GM12873 (cell line): ENCODE results near the gene RPS6KA2.

ENCODE experiments used
- TF ChIP-seq, protein P1 (sequence below): IDR thresholded peaks from 2 replicates; pipeline ENCODE4 v1.5.1; 2012; ENCODE audit warnings: low read depth, mild to moderate bottlenecking, moderate library complexity, low read length, control low read depth; ENCODE audit not compliant: insufficient read depth; ENCODE audit errors: missing control alignments

RPS6KA2 gene

DNA sequence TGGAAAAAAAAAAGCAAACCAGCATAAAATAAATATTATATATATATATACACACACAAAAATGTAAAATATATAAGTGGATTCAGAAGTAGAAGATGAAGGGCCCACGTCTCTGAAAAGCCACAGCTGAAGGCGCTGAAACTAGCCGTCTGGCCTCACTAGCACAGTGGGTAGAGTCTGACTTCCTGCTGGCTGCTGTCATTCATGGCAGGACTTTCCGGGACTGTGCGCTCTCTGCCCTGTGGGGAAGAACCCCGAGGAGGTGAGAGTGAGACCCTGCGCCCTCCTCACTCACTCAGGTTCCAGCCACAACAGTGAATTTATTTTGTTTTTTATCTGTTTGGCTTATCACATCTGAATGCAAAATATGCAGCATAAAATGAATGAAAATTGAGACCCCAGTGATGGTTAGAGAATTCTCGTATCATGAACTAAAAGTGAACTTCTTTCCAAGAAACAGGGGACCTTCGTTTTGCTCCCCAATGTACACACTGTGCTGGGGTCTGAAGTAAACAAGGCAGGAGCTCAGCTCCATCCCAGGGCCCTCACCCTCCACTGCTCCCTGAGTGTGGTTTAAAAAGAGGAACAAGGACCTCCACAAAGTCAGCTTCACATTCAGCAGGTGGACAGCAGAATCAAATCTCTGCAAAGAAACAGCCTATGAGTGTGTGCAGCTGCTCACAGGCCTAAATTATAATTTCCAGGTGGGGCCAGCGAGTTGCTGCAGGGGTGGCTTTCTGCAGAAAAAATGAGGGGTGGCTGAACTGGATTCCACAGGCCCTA is 39.2 kb downstream of the RPS6KA2 start:
- TF ChIP-seq, protein P1, sequence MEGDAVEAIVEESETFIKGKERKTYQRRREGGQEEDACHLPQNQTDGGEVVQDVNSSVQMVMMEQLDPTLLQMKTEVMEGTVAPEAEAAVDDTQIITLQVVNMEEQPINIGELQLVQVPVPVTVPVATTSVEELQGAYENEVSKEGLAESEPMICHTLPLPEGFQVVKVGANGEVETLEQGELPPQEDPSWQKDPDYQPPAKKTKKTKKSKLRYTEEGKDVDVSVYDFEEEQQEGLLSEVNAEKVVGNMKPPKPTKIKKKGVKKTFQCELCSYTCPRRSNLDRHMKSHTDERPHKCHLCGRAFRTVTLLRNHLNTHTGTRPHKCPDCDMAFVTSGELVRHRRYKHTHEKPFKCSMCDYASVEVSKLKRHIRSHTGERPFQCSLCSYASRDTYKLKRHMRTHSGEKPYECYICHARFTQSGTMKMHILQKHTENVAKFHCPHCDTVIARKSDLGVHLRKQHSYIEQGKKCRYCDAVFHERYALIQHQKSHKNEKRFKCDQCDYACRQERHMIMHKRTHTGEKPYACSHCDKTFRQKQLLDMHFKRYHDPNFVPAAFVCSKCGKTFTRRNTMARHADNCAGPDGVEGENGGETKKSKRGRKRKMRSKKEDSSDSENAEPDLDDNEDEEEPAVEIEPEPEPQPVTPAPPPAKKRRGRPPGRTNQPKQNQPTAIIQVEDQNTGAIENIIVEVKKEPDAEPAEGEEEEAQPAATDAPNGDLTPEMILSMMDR, result no peak

DNA sequence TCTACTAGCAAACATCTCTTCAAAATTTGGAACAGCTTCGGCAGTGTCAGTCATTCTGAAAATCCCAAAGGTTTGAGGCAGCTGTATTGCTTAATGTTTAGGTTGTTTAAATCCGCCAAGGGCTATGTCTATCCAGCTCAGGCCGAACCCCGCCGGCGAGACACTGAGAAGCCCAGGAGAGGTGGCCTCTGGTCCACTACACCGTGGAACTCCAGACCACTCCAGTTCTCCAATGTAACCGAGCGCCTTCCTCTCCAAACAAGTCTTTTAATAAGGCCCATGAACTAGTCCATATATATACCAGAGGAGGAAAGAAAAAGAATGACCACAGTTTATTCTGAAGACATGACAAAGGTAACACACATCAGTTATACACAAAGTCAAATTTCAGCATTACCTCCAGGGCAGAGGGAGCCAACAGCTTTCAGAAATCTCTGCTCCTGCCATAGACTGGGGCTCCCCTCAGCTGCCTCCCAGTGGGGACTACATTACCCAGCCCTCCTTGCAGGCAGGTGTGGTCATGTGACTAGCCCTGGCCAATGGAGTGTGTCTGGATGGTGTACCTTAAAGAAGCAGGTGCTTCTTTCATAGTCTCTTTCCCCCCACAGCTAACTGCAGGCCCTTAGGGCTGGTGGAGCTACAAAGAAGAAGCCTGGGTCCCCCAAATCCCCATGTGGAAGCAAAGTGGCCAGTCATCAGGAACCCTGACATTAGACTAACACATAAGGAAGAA is 40.5 kb downstream of the RPS6KA2 start, which contains the start of gene RAMACL:
TSS of gene RAMACL (minus strand) at position 255 of the 733 bp plus-strand sequence. CDS start at position 54, 201 bp downstream.
- TF ChIP-seq, protein P1, result no peak

DNA sequence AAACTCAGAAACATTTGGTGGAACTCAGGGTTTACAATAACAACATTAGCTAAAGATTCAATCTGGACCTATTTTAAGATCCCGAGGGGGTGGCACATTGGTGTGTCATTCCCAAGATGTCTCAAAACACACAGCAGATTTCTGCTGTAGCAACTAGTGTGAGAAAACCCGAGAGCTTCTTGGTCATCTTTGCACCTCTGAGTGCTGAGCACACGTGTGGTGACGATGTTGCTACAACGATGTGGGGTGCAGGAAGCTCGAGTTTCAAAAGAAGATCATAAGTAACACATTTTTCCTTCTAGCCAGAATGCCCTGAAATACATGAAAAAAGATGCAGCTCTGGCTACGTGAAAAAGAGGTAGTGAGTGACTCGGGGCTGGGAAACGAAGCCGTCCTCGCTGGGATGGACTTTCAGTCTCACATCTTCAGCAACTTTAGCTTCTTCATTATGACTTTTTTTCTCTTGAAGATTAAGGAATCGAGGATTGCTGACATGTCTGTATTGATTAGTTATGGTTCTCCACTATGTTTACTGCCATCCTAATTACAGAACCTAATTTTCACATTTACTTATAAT is 42.1 kb downstream of the RPS6KA2 start:
- TF ChIP-seq, protein P1, result no peak

DNA sequence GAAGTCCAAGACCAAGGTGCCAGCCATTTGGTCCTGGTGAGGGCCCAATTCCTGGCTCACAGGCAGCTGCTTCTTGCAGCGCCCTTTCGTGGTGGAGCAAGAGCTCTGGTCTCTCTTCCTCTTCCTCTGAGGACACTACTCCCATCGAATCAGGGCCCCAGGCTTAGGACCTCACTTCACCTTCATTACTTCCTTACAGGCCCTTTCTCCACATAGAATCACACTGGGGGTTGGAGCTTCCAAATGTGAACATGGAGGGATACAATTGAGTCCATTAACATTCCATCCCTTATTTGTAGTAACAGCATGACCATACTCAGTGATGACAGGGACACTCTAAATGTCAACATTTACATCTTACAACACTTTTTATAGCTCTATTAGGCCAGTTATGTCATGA is 42.9 kb downstream of the RPS6KA2 start:
- TF ChIP-seq, protein P1, result no peak

DNA sequence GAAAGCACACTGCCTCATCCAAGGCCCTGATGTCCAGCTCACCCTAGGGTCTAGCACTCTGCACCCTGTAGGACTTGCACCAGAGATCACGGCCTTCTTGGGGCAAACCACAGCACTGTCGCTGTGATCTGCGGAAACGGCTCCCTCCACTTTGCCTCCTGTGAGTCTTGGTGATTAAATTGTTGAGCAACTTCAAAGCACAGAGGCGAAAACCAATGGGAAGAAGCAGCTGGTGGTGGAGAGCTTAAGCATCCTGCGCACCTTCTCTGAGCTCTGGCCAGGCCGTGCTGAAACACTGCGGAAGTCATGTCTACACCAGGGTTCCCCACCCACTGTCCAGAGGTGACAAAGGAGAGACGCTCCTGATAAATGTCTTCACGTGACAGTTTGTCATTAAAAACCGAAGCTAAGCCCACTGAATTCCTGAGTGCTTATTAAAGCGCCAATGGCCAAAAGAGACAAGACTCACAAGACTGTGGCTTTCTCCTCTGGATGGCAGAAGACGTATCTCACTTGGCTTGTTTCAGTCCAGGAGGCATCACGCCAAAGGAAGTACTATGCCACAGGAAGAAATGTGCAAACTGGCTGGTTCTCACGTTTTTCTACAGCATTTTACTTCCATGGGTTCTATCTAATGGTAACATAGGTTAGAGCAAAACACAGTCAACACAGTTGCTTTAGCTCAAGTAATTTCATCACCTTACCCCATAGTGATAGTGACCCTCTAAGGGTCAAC is 43.7 kb downstream of the RPS6KA2 start:
- TF ChIP-seq, protein P1, result no peak

DNA sequence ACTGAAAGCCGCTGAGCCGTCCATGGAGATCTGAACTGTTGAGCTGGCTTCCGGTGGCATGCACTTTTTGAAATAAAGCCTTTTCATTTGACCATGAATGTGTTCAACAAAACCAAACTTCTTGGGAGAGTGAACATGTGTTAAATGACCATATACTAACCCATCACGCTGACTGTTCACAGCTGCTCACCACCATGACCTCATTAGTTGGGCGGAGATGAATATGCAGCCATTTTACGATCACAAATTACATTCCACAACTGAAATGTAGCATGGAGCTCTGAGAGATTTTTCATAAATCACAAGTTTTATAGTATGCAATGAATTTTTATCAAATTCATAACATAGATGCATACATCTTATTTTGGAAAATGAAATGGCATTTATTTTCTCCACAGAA is 44.8 kb downstream of the RPS6KA2 start:
- TF ChIP-seq, protein P1, result no peak
